Brain pericyte (primary cell): ENCODE measurements around the gene SRSF11.

Experiments used
- DNase-seq: peaks from one replicate; pipeline ENCODE4 v3.0.0-alpha.2; 2012; ENCODE audit warnings: low read depth, low spot score

Gene SRSF11

DNA sequence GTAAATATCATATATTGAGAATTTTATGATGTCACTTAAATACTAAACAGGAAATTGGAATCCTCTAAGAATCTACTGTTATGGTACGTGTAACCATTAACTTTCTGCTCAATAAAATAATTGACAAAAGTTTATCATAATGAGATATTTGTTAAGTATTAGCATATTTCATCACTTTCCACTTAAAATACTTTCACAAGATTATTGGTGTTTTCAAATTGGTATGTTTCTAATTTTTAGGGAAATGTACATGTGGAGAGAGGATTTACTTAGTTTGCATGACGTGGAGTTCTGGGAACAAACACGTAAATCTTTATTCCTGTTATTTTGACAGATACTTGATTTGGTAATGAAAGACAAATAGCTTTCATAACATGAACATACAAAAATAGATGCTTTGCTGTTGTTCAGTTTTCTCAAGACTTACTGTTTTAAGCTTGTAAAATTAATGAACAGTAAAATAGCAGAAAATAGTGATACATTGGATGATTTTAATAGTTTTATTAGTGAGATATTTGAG, 1.6 kb downstream of the SRSF11 start:
- DNase-seq: no peak

DNA sequence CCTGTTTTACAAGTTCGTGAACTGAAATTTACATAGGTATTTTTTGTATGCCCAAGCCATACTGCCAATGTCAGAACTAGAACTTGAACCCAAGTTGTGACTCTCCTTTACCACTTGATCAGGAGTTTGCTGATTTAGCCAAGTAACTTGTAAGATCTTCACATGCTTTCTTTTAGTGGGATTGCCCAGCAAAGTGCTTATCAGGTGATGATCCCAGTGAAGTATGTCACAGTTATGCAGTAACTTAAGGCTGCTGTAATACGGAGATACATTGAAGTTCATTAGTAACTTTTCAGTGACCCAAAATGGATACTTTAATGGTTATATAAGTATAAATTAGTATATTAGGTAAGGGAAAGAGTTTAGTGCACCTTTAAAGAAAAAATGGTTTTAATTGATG, 3.8 kb downstream of the SRSF11 start:
- no peak for DNase-seq

DNA sequence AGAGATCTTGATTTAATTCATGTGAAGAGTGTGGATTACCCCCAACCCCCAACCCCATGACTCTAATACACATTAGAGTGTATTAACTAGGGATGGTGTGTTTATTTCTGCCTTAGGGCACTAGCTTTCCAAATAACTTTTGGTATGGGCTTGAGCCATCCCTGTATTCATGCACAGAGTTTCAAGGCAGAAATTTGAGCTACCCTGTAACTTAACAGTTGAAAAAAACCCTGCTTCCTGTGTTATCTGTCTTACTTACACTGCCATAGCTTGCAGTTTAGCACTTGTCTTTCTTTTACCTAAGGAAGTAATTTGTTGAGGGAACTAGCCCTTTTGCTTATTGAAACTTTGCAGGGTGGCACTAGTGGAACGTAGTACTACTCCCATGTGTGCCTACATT, 6.3 kb downstream of the SRSF11 start:
- no peak for DNase-seq

DNA sequence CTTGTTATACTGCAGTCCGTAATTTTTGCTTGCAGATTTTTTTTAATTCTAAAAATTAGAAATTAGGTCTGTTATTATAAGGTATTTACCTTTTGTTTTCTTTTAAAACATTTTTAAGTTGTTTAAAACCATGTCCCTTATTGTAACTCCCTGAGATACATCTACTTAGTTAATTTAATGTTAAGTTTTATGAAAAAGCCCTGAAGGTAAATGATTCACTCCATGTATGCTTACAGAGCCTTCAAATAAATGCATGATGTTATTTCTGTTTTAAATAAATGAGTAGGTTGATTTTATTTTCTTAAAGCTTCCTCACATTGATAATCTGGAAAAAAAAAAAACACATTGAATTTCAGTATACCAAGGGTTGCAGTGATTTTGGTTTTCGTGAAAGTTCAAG, 7.5 kb downstream of the SRSF11 start:
- no peak for DNase-seq

DNA sequence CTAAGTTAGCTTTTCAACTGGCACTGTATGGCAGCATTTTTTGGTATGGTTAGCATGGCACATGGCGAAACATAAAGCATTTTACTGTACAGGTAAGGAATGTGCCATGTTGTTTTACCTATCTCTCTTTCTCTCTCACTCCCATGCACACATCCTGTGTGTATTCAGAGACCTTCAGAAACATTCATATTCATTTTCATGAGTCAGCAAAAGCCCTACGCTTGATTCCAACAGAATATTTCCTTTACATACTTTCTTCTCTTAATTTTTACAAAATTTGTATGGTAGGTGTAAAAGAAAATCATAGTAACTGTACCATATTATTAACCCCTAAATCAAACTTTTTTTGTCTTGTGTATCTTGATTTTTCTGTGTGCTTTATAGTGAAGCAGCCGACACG, 10.3 kb downstream of the SRSF11 start:
- no peak for DNase-seq

DNA sequence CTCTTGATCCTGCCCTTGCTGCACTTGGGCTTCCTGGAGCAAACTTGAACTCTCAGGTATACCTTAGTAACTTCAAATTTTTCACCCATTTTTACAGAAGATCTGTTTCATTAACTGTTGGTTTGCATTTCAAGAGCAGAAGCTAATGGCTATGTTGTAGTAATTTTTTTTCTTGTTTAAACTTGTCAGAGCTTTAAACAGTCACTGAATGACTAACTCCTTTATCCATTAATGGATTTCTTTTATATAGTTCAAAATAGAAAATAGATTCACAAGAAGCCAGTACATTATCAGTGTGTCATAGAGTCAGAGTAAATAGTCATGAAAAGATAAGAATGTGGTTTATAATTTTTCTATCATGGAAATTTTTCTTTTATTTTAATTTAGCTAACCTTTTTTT, 13.6 kb downstream of the SRSF11 start:
- no peak for DNase-seq

DNA sequence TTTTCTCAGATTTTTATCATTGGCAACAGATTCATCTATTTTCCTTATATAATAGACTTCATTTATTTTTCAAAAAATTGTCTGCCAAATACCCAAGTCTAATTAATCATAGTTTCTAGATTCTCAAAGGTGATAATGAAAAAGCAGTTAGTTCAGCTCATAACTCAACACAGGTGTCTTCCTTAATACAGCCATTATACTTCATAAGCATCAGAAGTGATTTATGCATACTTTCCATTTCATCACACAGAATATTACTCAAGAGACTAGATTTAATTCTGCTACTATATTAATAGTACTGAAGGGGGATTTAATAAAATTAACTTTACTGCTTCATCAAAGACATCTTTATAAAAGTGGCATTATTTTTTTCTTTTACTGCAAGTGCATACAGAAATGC, 18.8 kb downstream of the SRSF11 start:
- no peak for DNase-seq

DNA sequence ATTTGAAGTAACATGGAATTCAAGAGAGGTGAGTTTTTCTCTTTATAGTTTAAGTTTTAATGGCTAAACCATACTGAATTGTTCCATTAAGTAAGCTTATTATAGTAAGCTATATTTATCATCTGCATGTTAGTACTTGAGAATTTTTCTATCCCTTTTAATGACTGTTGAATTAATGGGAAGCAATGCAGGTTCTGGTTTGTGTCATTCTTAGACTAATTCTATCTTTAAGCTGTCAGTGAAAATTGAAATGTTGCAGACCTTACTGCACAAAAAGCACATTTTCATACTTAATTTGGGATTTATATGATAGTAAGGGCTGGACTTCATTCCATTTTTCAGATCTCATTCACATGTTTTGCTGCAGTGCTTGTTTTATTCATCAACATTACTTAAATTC, 25.9 kb downstream of the SRSF11 start:
- no peak for DNase-seq

DNA sequence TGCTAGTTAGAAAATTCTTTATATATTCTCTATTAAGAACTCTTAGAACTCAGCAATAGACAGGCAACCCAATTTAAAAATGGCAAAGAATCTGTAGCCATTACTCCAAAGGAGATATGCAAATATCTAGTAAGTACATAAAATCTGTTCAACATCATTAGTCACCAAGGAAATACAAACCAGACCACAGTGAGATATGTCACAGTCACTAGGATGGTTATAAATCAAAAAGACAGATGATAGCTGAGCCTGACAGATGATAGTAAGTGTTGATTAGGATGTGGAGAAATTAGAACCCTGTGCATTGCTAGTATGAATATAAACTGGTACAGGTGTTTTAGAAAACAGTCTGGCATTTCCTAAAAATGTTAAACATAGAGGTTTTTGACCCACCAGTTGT, 26.6 kb downstream of the SRSF11 start:
- DNase-seq: no peak

DNA sequence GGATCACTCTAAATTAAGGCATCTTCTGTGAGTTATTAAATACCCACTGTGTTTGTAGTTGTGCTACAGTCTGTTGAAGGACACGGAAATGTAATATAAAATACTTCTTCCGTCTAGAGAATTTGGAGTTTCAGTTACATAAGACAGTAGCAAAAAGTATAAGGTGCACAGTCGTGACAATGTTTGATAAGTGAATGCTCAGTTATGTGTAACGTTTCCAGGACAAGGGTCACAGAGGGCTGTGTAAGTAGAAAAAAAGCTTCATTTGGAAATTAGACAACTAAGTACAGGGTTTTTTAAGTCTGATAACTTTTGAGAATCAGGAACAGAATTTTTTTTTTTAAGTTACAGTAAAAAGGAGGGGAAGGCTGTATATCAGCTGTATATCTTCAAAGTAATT, 27.5 kb downstream of the SRSF11 start:
- DNase-seq: no peak

DNA sequence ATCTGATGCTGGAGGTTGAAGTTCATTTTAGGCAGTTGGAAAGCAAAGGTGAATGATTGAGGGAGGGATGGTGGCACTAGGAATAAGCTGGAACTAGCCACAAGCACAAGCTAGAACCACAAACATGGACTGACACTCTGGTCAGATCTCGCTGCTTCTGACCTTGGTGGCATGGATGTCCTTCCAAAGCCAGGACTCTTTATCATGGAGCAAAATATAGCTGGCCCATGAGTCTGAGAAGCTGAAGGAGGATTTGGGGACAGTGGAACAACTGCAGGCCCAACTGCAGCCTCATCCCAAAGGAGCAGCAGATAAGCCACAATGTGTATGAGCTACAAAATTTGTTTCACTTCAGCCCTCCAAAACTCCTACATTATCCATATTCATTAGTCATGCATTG, 35.5 kb downstream of the SRSF11 start:
- DNase-seq: no peak

DNA sequence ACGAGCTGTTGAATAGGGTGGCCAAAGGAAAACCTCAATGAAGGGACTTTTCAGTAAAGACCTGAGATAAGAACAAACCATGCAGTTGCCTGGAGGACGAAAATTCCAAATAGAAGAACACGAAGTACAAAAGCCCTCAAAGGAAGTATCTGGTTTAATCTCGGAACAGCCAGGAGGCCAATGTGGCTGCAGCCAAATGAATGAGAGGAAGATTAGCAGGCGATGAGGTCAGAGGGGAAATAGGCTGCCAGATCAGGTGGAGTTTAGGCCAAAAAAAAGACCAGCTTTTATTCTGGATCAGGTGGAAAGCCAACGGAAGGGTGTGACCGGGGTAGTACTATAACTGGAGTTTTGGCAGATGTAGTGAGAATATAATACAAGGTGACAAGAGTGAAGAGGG, 43.7 kb downstream of the SRSF11 start:
- DNase-seq: no peak

DNA sequence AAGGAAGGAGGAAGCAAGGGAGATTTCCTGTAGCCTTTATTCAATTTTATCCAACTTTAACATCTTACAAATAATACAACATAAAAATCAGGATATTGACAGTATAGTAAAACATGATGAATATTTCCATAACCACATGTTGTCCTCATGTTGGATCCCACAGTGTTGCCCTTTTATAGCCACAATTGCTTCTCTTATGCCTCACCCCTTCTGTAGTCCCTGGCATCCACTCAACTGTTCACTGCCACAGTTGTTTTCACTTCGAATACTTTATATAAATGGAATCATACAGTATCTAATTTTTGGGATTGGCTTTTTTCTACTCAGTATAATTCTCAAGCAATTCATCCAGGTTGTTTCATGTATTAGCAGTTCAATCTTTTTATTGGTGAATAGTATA, 44.8 kb downstream of the SRSF11 start:
- DNase-seq: no peak

DNA sequence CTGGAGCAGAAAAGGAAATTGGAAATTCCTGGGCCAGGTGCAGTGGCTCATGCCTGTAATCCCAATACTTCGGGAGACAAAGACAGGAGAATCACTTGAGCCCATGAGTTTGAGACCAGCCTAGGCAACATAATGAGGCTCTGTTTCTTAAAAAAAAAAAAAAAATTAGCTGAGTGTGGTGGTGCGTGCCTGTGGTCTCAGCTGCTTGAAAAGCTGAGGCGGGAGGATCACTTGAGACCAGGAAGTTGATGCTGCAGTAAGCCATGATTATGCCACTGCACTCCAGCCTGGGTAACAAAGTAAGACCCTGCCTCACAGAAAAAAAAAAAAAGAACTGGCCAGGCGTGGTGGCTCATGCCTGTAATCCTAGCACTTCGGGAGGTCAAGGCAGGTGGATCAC, 56.7 kb downstream of the SRSF11 start:
- DNase-seq: no peak

DNA sequence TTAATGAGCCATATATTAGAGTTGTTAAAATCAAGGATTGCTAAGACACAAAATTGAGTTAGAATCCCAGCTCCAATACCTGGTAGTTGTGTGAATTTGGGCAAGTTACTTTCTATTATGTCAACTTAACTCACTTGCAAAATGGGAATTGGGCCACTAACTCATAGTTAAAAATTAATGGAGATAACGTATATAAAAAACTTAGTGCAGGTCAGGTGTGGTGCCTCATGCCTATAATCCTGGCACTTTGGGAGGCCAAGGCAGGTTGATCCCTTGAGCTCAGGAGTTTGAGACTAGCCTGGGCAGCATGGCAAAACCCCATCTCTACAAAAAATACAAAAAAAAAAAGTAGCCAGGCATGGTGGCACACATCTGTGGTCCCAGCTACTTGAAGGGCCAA, 57.5 kb downstream of the SRSF11 start:
- no peak for DNase-seq

DNA sequence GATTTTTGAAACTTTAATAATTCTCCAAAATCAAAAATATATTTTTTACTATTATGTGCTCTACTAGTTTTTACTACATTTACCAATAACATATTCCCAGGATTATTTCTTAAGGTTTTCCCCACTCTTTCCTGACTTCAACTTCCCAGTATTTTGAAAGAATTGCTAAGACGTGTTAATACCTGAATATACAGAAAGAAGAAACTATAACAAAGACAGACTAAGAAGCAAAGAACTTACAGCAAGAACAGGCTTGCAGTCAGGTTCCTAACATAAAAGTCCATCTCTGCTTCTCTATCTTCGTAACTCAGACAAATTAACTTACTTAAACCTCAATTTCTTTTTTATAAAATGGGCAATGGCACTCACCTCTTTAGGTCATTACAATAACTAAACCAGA, 63.2 kb downstream of the SRSF11 start:
- no peak for DNase-seq

DNA sequence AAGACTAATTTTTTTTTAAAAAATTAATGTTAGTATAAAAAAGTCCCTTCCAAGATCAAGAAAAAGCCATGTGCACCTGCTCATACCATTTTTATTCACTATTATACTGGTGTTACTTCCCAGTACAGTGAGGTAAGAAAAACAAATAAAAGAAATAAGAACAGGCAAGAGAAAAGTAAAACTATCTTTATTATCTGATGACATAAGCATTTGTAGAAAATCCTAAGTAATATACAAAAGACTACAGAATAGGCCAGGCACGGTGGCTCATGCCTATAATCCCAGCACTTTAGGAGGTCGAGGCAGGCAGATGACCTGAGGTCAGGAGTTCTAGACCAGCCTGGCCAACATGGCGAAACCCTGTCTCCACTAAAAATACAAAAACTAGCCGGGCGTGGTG, 65.3 kb downstream of the SRSF11 start:
- no peak for DNase-seq

DNA sequence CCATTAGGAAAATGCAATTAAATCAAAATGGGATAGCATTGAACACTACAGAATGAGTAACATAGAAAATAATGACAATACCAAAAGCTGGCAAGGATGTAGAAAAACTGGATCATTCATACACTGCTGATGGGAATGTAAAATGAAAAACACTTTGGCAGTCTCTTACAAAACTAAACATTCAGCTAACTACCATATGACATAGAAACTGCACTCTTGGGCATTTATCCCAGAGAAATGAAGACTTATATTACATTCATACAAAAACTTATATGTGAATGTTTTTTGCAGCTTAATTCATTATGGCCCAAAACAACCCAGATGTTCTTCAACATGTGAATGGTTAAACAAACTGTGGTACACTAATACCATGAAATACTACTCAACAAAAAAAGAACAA, 67.0 kb downstream of the SRSF11 start:
- DNase-seq: no peak

DNA sequence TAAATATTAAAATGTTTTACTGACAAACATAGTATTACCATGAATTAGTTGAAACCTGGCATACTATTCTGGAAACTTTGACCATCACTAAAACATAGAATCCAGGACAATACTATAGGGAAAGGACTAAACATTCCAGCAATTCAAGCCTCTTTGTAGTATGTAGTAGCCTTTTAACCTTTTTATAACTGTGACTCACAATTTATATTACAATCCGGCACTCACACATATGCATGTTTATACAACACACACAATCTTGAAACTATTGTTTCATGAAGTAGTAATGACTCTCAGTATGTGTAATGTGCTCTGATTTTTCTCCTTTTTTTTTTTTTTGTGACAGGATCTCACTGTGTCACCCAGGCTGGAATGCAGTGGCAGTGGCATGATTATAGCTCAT, 69.0 kb downstream of the SRSF11 start:
- no peak for DNase-seq

DNA sequence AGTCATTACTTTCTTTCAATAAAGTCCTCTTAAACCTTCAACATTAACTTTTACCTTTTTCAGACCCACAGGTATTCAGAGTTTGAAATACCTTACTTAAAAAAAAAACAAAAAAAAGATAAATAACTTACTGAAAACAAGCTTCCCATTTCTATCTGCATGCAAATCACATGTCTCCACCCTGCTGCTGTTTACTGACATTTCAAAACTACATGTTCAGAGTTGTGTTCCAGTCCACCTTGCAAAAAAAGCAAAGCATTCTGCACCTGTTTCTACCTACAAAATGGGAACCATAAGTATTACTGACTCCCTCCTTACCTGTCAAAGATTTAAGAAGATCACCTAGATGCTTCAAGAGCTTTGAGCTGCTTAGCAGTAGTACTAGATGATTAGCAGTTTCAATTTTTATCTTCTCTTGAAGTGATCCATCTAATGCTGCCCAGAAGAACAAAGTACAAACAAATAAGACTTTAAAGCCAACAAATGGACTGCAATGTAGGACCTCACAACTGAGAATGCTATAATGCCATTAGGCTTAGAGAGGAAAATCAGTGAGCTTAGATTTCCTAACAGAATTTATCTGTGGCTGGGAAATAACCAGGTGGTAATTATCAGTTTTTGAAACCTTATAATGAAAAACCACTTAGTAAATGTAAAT, 72.1 kb downstream of the SRSF11 start:
- DNase-seq: no peak

DNA sequence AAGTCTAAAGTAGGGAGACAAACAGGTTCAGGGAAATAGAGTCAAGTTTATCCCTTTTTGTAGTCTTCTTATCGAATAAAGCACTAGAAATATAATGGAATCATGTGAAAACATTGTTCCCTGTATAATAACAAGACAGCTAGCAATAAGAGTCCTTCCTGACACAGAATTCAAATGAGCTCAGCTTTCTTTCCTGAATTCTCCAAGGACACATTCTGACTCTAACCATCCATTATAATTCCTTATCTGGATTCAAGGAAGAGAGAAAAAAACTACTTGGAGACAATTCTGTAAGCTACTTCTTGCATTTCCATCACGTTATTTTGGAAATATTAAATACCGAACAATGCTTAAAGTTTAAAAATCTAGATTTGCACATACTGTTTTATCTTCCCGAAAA, 74.6 kb downstream of the SRSF11 start:
- no peak for DNase-seq

DNA sequence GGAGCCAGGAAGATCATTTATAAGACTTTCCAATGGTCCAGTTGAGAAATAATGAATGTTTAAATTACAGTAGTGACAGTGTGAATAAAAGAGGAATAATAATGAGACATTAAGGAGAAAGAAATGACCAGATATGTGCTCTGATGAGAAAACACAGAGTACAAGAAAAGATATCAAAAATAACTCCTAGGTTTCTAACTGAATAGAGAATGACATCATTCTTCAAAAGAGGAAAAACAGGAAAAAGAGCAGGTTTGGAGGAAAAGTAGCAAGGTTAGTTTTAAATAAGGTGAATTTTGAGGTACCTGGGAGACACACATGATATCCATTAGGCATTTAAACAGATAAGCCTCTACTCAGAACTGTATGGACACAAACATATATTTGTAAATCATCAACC, 78.3 kb downstream of the SRSF11 start:
- no peak for DNase-seq
